Measurements from ENCODE around the gene TSC22D4. TPM values are rescaled to one million over a fixed set of nuclear protein-coding genes. Genes with fewer than 3 reads are reported as not detected.

Gene TSC22D4
- total and polyA plus RNA-seq, 5 donors from 2014 or later: 22.2 to 113 (median 35.5) TPM

DNA sequence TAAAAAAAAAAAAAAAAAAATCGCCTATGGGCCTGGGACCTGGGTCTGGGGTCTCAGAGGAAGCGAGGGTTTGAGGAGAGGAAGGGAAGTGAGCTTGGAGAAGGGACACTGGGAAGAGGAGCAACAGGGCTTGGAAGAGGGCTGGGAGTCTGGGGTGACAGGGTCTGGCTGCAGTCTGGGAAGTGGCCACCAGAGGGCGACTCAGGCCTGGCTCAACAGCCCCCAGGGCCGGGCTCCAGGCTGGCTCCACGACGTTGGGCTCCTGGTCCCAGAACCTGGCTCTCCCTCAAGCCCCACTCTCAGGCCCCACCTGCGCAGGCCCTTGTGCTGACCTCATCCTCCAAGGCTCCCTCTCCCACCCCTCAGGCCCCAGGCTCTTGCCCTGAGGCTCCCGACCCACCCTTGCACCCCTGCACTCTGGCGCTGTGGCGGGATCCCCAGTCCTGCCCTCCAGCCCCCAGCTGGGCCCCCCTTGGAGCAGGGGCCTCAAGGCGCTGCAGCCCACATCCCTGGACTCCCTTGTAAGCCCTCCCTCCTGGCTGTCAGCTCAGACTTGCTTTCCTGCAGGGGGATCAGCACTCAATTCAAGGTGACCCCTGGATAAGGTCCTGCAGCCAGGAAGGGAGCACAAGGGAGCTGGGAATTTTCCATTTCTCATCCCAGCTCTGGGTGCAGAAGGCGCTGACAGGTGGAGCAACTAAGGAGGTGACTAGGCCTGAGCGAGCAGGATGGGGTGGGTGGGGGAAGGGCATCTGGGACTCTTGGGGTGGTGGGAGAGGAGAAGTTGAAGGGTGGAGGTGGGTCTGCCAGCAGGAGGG is 9.6 kb downstream of the TSC22D4 start:
- Mint-ChIP-seq H3K4me3 (peak overlapping the region in 1 of 4 donors; percentile 35), H3K9me3 (no peaks in the 10 kb centered on the region)

DNA sequence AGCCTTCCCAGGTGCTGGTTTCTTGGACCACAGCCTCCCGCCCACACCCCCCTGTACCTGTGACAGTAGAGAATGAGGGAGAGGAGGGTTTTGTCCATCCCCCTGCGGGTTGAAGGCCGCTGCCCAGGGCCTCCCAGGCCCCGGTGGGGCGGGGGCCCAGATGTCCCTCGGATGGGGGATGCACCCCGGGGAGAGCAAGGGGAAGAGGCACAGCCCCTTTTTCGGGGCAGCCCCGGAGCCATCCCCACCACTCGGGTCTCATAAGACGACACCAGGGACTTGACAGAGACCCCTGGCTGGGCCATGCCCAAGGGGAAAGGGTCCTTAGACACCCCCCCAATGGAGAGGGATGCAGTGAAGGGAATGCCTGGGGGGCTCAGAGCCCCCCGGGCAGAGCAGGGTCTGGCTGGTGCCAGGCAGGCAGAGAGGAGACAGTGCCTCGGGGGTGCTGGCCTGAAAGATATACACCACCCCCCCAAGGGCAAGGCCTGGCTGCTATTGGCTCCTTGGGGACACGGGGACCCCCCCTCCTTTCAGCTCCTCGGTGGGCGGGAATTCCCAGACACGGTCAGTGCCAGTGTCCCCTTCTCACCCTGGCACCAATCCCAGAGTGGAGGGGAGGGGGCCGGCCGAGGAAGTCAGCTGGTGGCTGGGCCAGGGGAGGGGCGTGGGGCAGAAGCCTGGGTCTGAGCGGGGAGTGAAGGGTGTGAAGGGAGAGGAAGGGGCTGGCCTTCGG is 11.2 kb downstream of the TSC22D4 start:
- Mint-ChIP-seq H3K27ac (no peak overlapping the region), H3K36me3 (peaks cover 10% of the 10 kb centered on the region), H3K27me3 (no peaks in the 10 kb centered on the region)

More for the DNA sequence above, 9.6 kb downstream of the TSC22D4 start:
- peak; percentile 80 to 87 for ATAC-seq (ENCODE audit: low read depth in 2 of 2)
- peaks cover 26% of the 10 kb centered on the region for H3K4me1 ChIP-seq (ENCODE audit: control insufficient read depth, insufficient read depth, low read length, poor library complexity, severe bottlenecking)
- H3K36me3 Mint-ChIP-seq: peaks cover 7% of the 10 kb centered on the region
- H3K27ac ChIP-seq (ENCODE audit: insufficient read depth, low read length, poor library complexity, severe bottlenecking): no peak overlapping the region
- H3K4me3 ChIP-seq (ENCODE audit: low read depth, low read length): no peak overlapping the region
- DNase-seq: peak; percentile 72 to 77 (median 74)
- H3K27me3 ChIP-seq (ENCODE audit: control insufficient read depth, insufficient read depth, low read length): no peaks in the 10 kb centered on the region
- no peaks in the 10 kb centered on the region for H3K9me3 ChIP-seq (ENCODE audit: control insufficient read depth in 2 of 2, low read length in 2 of 2)
- H3K4me1 Mint-ChIP-seq: peaks cover 0 to 45% (median 16%) of the 10 kb centered on the region in 4 donors
- no peaks in the 10 kb centered on the region for H3K27me3 Mint-ChIP-seq
- peaks cover 52% of the 10 kb centered on the region for H3K36me3 ChIP-seq (ENCODE audit: control insufficient read depth, insufficient read depth, low read length)
- peak overlapping the region in 2 of 3 donors; percentile 36 to 60 for H3K27ac Mint-ChIP-seq

DNA sequence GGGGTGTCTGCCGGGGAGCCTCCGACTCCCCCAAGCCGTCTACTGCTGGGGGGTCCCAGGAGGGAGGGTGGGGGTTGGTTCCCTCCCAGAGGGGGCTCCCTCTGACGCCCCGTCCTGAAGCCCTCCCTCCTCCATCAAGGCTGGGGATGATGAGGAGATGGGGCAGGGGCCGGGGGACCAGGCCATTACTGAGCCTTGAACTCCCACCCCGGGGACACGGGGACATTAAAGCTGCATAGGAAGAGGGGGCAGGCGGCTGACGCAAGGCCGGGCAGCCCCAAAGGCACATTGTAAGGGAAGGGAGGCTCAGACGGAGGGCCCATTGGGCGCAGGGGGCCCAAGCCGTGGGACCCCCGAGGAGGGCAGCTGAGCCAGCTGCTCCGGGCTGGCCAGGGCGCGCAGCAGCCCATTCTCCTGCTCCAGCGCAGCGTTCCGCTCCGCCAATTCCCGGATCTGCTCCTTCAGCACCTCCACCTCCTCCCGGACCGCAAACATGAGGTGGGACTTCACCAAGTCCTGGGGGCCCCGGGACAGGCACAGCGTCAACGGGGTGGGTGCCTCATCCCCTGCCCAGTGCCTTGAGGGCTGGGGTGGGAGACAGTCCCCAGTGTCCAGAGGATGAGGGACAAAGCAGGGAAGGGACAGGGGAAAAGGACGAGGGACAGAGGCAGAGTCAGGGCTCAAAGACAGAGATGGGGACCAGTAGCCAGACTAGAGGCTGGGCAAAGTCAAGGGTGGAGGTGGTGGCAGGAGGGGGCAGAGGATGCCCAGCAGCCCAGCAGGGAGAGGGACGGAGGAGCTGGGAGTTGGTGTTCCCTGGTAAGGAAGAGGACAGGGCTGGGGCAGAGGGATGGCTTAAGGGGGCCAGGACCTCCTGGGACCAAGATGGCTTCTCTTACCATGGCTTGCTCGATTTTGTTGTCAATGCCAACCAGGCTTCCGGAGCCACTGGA is 12.1 kb downstream of the TSC22D4 start:
- H3K4me3 Mint-ChIP-seq: no peak overlapping the region
- ATAC-seq (ENCODE audit: low read depth in 2 of 2) (no peak), DNase-seq (no peak)
- peaks cover 0 to 27% (median 5%) of the 10 kb centered on the region in 4 donors for H3K4me1 Mint-ChIP-seq
- H3K9me3 ChIP-seq (ENCODE audit: control insufficient read depth in 2 of 2, low read length in 2 of 2): no peaks in the 10 kb centered on the region
- no peaks in the 10 kb centered on the region for H3K9me3 Mint-ChIP-seq
- H3K27me3 ChIP-seq (ENCODE audit: control insufficient read depth, insufficient read depth, low read length): no peaks in the 10 kb centered on the region
- no peak overlapping the region for H3K4me3 ChIP-seq (ENCODE audit: low read depth, low read length)
- no peak overlapping the region for H3K27ac Mint-ChIP-seq
- peaks cover 10% of the 10 kb centered on the region for H3K36me3 Mint-ChIP-seq
- H3K36me3 ChIP-seq (ENCODE audit: control insufficient read depth, insufficient read depth, low read length): peaks cover 40% of the 10 kb centered on the region
- H3K27ac ChIP-seq (ENCODE audit: insufficient read depth, low read length, poor library complexity, severe bottlenecking): no peak overlapping the region
- H3K27me3 Mint-ChIP-seq: no peaks in the 10 kb centered on the region
- H3K4me1 ChIP-seq (ENCODE audit: control insufficient read depth, insufficient read depth, low read length, poor library complexity, severe bottlenecking): peaks cover 8% of the 10 kb centered on the region

More for the DNA sequence above, 11.2 kb downstream of the TSC22D4 start:
- Histone ChIP-seq H3K4me3 (ENCODE audit: low read depth, low read length) (no peak overlapping the region), H3K27ac (ENCODE audit: insufficient read depth, low read length, poor library complexity, severe bottlenecking) (no peak overlapping the region), H3K4me1 (ENCODE audit: control insufficient read depth, insufficient read depth, low read length, poor library complexity, severe bottlenecking) (peaks cover 12% of the 10 kb centered on the region), H3K36me3 (ENCODE audit: control insufficient read depth, insufficient read depth, low read length) (peaks cover 43% of the 10 kb centered on the region), H3K27me3 (ENCODE audit: control insufficient read depth, insufficient read depth, low read length) (no peaks in the 10 kb centered on the region), H3K9me3 (ENCODE audit: control insufficient read depth in 2 of 2, low read length in 2 of 2) (no peaks in the 10 kb centered on the region)
- H3K9me3 Mint-ChIP-seq: no peaks in the 10 kb centered on the region
- peaks cover 0 to 29% (median 6%) of the 10 kb centered on the region in 4 donors for H3K4me1 Mint-ChIP-seq
- H3K4me3 Mint-ChIP-seq: no peak overlapping the region
- DNase-seq (no peak), ATAC-seq (ENCODE audit: low read depth in 2 of 2) (no peak)

DNA sequence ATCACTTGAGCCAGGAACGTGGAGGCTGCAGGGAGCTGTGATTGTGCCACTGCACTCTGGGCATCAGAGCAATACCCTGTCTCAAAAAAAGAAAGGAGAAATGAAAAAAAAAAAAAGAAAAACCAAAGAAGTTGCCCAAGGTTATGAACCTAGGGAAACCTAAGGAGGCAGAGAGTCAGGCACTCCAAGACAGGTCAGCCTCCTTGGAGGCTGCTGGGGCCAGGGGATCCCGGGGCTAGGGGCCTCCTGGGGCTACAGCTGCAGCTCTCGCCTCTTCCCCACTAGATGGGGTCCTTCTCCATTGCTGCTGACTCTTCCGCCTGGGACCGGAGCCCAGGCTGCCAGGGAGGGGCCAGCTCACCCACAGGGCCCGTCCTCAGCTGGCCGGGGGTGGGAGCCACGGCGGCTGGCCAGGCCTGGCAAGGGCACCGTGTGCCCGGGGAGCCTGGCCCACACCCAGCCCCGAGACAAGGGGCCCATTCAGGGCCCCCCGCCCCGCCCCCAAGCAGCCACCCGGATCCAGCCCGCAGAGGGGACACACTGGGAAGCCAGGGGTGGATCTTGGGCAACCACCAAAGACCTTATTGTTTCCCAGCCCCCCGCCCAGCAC is 13.2 kb downstream of the TSC22D4 start:
- Histone ChIP-seq H3K36me3 (ENCODE audit: control insufficient read depth, insufficient read depth, low read length) (peaks cover 35% of the 10 kb centered on the region), H3K9me3 (ENCODE audit: control insufficient read depth in 2 of 2, low read length in 2 of 2) (no peaks in the 10 kb centered on the region), H3K4me3 (ENCODE audit: low read depth, low read length) (no peak overlapping the region), H3K27ac (ENCODE audit: insufficient read depth, low read length, poor library complexity, severe bottlenecking) (no peak overlapping the region), H3K4me1 (ENCODE audit: control insufficient read depth, insufficient read depth, low read length, poor library complexity, severe bottlenecking) (peaks cover 8% of the 10 kb centered on the region), H3K27me3 (ENCODE audit: control insufficient read depth, insufficient read depth, low read length) (no peaks in the 10 kb centered on the region)
- DNase-seq (no peak), ATAC-seq (ENCODE audit: low read depth in 2 of 2) (no peak)
- H3K36me3 Mint-ChIP-seq: peaks cover 10% of the 10 kb centered on the region
- peak overlapping the region in 1 of 3 donors; percentile 65 for H3K27ac Mint-ChIP-seq
- H3K27me3 Mint-ChIP-seq: no peaks in the 10 kb centered on the region
- no peak overlapping the region for H3K4me3 Mint-ChIP-seq
- H3K4me1 Mint-ChIP-seq: peaks cover 0 to 23% (median 5%) of the 10 kb centered on the region in 4 donors
- H3K9me3 Mint-ChIP-seq: no peaks in the 10 kb centered on the region

DNA sequence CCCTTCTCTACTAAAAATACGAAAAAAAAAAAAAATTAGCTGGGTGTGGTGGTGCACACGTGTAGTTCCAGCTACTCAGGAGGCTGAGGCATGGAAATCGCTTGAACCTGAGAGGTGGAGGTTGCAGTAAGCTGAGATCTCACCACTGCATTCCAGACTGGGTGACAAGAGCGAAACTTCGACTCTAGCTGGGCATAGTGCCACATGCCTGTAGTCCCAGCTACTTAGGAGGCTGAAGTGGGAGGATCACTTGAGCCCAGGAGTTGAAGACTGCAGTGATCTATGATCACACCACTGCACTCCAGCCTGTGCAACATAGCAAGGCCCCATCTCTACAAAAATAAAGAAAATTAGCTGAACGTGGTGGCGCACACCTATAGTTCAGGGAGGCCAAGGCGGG is 13.7 kb downstream of the TSC22D4 start:
- DNase-seq (no peak), ATAC-seq (ENCODE audit: low read depth in 2 of 2) (no peak)
- Histone ChIP-seq H3K9me3 (ENCODE audit: control insufficient read depth in 2 of 2, low read length in 2 of 2) (no peaks in the 10 kb centered on the region), H3K27me3 (ENCODE audit: control insufficient read depth, insufficient read depth, low read length) (no peaks in the 10 kb centered on the region), H3K4me1 (ENCODE audit: control insufficient read depth, insufficient read depth, low read length, poor library complexity, severe bottlenecking) (peaks cover 8% of the 10 kb centered on the region), H3K36me3 (ENCODE audit: control insufficient read depth, insufficient read depth, low read length) (peaks cover 32% of the 10 kb centered on the region), H3K4me3 (ENCODE audit: low read depth, low read length) (no peak overlapping the region), H3K27ac (ENCODE audit: insufficient read depth, low read length, poor library complexity, severe bottlenecking) (no peak overlapping the region)
- Mint-ChIP-seq H3K9me3 (no peaks in the 10 kb centered on the region), H3K27me3 (no peaks in the 10 kb centered on the region), H3K27ac (peak overlapping the region in 1 of 3 donors; percentile 65), H3K4me1 (peaks cover 0 to 19% (median 5%) of the 10 kb centered on the region in 4 donors), H3K36me3 (peaks cover 6% of the 10 kb centered on the region), H3K4me3 (no peak overlapping the region)

DNA sequence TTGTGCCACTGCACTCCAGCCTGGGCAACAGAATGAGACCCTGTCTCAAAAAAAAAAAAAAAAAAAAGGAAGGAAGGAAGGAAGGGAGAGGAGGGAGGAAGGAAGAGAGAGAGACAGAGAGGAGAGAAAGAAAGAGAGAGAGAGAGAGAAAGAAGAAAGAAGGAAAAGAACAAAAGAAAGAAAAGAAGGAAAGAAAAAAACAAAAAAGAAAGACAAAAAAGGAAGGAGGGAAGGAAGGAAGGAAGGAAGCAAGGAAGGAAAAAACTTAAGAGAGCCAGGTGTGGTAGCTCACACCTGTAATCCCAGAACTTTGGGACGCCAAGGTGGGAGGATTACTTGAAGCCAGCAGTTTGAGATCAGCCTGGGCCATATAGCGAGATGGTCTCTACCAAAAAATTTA is 14.2 kb downstream of the TSC22D4 start:
- H3K4me1 ChIP-seq (ENCODE audit: control insufficient read depth, insufficient read depth, low read length, poor library complexity, severe bottlenecking): peaks cover 7% of the 10 kb centered on the region
- no peak overlapping the region for H3K4me3 ChIP-seq (ENCODE audit: low read depth, low read length)
- H3K27me3 Mint-ChIP-seq: no peaks in the 10 kb centered on the region
- H3K4me3 Mint-ChIP-seq: no peak overlapping the region
- H3K36me3 ChIP-seq (ENCODE audit: control insufficient read depth, insufficient read depth, low read length): peaks cover 32% of the 10 kb centered on the region
- no peaks in the 10 kb centered on the region for H3K9me3 Mint-ChIP-seq
- no peak overlapping the region for H3K27ac Mint-ChIP-seq
- H3K36me3 Mint-ChIP-seq: peaks cover 6% of the 10 kb centered on the region
- H3K27me3 ChIP-seq (ENCODE audit: control insufficient read depth, insufficient read depth, low read length): no peaks in the 10 kb centered on the region
- no peak overlapping the region for H3K27ac ChIP-seq (ENCODE audit: insufficient read depth, low read length, poor library complexity, severe bottlenecking)
- peaks cover 0 to 14% (median 5%) of the 10 kb centered on the region in 4 donors for H3K4me1 Mint-ChIP-seq
- DNase-seq (no peak), ATAC-seq (ENCODE audit: low read depth in 2 of 2) (no peak)
- no peaks in the 10 kb centered on the region for H3K9me3 ChIP-seq (ENCODE audit: control insufficient read depth in 2 of 2, low read length in 2 of 2)

DNA sequence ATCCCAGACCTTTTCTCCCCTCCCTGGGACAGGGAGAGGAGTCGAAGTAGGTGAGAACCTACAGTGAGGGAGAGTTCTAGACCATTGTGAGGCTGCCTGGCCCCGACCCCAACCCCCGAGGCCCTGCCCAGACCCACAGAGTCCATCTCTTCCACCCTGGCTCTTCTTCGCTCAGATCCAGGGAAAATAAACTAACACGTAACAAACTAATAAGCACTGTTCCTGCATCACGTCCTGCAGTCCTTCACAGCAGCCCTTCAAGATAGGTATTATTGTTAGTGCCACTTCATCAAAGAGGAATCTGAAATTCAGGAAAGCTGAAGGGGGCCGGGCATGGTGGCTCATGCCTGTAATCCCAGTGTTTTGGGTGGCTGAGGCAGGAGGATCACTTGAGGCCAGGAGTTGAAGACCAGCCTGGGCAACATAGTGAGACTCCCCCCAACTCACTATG is 14.8 kb downstream of the TSC22D4 start, which contains the start of gene SPACDR:
Gene SPACDR (minus strand): TSS at position 51 of the 451 bp plus-strand sequence. CDS start 235 bp downstream, outside the sequence.
- peaks cover 6% of the 10 kb centered on the region for H3K36me3 Mint-ChIP-seq
- no peaks in the 10 kb centered on the region for H3K9me3 Mint-ChIP-seq

More for the DNA sequence above, 14.8 kb downstream of the TSC22D4 start, which contains the start of gene SPACDR:
- no peak for ATAC-seq (ENCODE audit: low read depth in 2 of 2)
- H3K27me3 ChIP-seq (ENCODE audit: control insufficient read depth, insufficient read depth, low read length): no peaks in the 10 kb centered on the region
- peaks cover 36% of the 10 kb centered on the region for H3K36me3 ChIP-seq (ENCODE audit: control insufficient read depth, insufficient read depth, low read length)
- peak within 1 kb of the TSS; percentile 7 to 74 (median 65) for H3K27ac Mint-ChIP-seq
- DNase-seq: no peak
- H3K4me1 Mint-ChIP-seq: peaks cover 0 to 11% (median 2%) of the 10 kb centered on the region in 4 donors
- H3K27ac ChIP-seq (ENCODE audit: insufficient read depth, low read length, poor library complexity, severe bottlenecking): no peak within 1 kb of the TSS
- H3K4me1 ChIP-seq (ENCODE audit: control insufficient read depth, insufficient read depth, low read length, poor library complexity, severe bottlenecking): peaks cover 1% of the 10 kb centered on the region
- H3K27me3 Mint-ChIP-seq: no peaks in the 10 kb centered on the region
- no peak within 1 kb of the TSS for H3K4me3 Mint-ChIP-seq
- H3K9me3 ChIP-seq (ENCODE audit: control insufficient read depth in 2 of 2, low read length in 2 of 2): no peaks in the 10 kb centered on the region
- no peak within 1 kb of the TSS for H3K4me3 ChIP-seq (ENCODE audit: low read depth, low read length)

All from CD4-positive, CD25-positive, alpha-beta regulatory T cell (primary cell).